ENCODE data around the gene DAZL. TPM values are rescaled to one million over a fixed set of nuclear protein-coding genes. Genes with fewer than 3 reads are reported as not detected.

The DAZL gene
- total RNA-seq, 1 donor from 2014 or later: 0.10 TPM

- Mint-ChIP-seq H3K4me1 (ENCODE audit: low read depth) (peaks cover 5% of the 10 kb centered on the region), H3K36me3 (ENCODE audit: low read depth) (no peaks in the 10 kb centered on the region), H3K27me3 (ENCODE audit: insufficient read depth) (peaks cover 27% of the 10 kb centered on the region), H3K27ac (no peak overlapping the region), H3K9me3 (no peaks in the 10 kb centered on the region), H3K4me3 (no peak overlapping the region)
- DNase-seq (ENCODE audit: low spot score): no peak
- intact Hi-C loops (cut with micrococcal nuclease): no loop called here
Observed at GRCh38 chr3:16608816-16609215, 3.6 kb upstream of the DAZL start.

GRCh38 chr3:16607718-16608117, 2.5 kb upstream of the DAZL start:
- intact Hi-C loops (cut with micrococcal nuclease): no loop called here
- Mint-ChIP-seq H3K27ac (no peak overlapping the region), H3K4me1 (ENCODE audit: low read depth) (peaks cover 5% of the 10 kb centered on the region), H3K4me3 (no peak overlapping the region), H3K27me3 (ENCODE audit: insufficient read depth) (peaks cover 27% of the 10 kb centered on the region), H3K36me3 (ENCODE audit: low read depth) (no peaks in the 10 kb centered on the region), H3K9me3 (no peaks in the 10 kb centered on the region)
- DNase-seq (ENCODE audit: low spot score): no peak

GRCh38 chr3:16606398-16606797, 1.2 kb upstream of the DAZL start:
- Mint-ChIP-seq H3K27ac (no peak overlapping the region), H3K36me3 (ENCODE audit: low read depth) (no peaks in the 10 kb centered on the region), H3K4me3 (no peak overlapping the region), H3K9me3 (no peaks in the 10 kb centered on the region), H3K4me1 (ENCODE audit: low read depth) (peaks cover 5% of the 10 kb centered on the region), H3K27me3 (ENCODE audit: insufficient read depth) (peaks cover 23% of the 10 kb centered on the region)
- DNase-seq (ENCODE audit: low spot score): no peak
- intact Hi-C loops (cut with micrococcal nuclease): no loop called here

- peaks cover 9% of the 10 kb centered on the region for H3K4me1 Mint-ChIP-seq (ENCODE audit: low read depth)
- intact Hi-C loops (cut with micrococcal nuclease): no loop called here
- no peak for DNase-seq (ENCODE audit: low spot score)
- no peak overlapping the region for H3K27ac Mint-ChIP-seq
- peaks cover 21% of the 10 kb centered on the region for H3K27me3 Mint-ChIP-seq (ENCODE audit: insufficient read depth)
- no peaks in the 10 kb centered on the region for H3K36me3 Mint-ChIP-seq (ENCODE audit: low read depth)
- H3K4me3 Mint-ChIP-seq: no peak overlapping the region
- H3K9me3 Mint-ChIP-seq: no peaks in the 10 kb centered on the region
Observed at GRCh38 chr3:16605966-16606365, 743 bp upstream of the DAZL start.

- H3K27ac Mint-ChIP-seq: no peak overlapping the region
- H3K4me1 Mint-ChIP-seq (ENCODE audit: low read depth): peaks cover 10% of the 10 kb centered on the region
- peaks cover 24% of the 10 kb centered on the region for H3K27me3 Mint-ChIP-seq (ENCODE audit: insufficient read depth)
- H3K36me3 Mint-ChIP-seq (ENCODE audit: low read depth): no peaks in the 10 kb centered on the region
- H3K4me3 Mint-ChIP-seq: no peak overlapping the region
- no peaks in the 10 kb centered on the region for H3K9me3 Mint-ChIP-seq
- DNase-seq (ENCODE audit: low spot score): no peak
- intact Hi-C loops (cut with micrococcal nuclease): no loop called here
Observed at GRCh38 chr3:16604433-16604832, 790 bp downstream of the DAZL start.

- H3K27ac Mint-ChIP-seq: no peak overlapping the region
Observed at GRCh38 chr3:16601537-16602005, 3.7 kb downstream of the DAZL start.

GRCh38 chr3:16600780-16601536, 4.3 kb downstream of the DAZL start:
- H3K9me3 Mint-ChIP-seq: no peaks in the 10 kb centered on the region
- H3K4me1 Mint-ChIP-seq (ENCODE audit: low read depth): peaks cover 29% of the 10 kb centered on the region
- H3K27ac Mint-ChIP-seq: no peak overlapping the region
- no peaks in the 10 kb centered on the region for H3K36me3 Mint-ChIP-seq (ENCODE audit: low read depth)
- peak; percentile 44 for DNase-seq (ENCODE audit: low spot score)
- H3K4me3 Mint-ChIP-seq: no peak overlapping the region
- intact Hi-C loops (cut with micrococcal nuclease): loop anchor here (1.0 to 2.0 kb wide), 6 partner anchors 283 to 1240 kb away; partner anchors contain the start of gene PLCL2
- peaks cover 24% of the 10 kb centered on the region for H3K27me3 Mint-ChIP-seq (ENCODE audit: insufficient read depth)

More at GRCh38 chr3:16601537-16602005, 3.7 kb downstream of the DAZL start:
- Mint-ChIP-seq H3K36me3 (ENCODE audit: low read depth) (no peaks in the 10 kb centered on the region), H3K4me1 (ENCODE audit: low read depth) (peaks cover 23% of the 10 kb centered on the region), H3K9me3 (no peaks in the 10 kb centered on the region), H3K4me3 (no peak overlapping the region), H3K27me3 (ENCODE audit: insufficient read depth) (peaks cover 27% of the 10 kb centered on the region)
- no peak for DNase-seq (ENCODE audit: low spot score)
- intact Hi-C loops (cut with micrococcal nuclease): loop anchor here (1.0 to 2.0 kb wide), 6 partner anchors 283 to 1239 kb away; partner anchors contain the start of gene PLCL2

- H3K4me1 Mint-ChIP-seq (ENCODE audit: low read depth): peaks cover 34% of the 10 kb centered on the region
- no peak overlapping the region for H3K4me3 Mint-ChIP-seq
- H3K27me3 Mint-ChIP-seq (ENCODE audit: insufficient read depth): peaks cover 25% of the 10 kb centered on the region
- H3K9me3 Mint-ChIP-seq: no peaks in the 10 kb centered on the region
- H3K36me3 Mint-ChIP-seq (ENCODE audit: low read depth): no peaks in the 10 kb centered on the region
- no peak overlapping the region for H3K27ac Mint-ChIP-seq
- intact Hi-C loops (cut with micrococcal nuclease): loop anchor here (2.0 to 5.0 kb wide), 2 partner anchors 488 to 1241 kb away; no protein-coding TSS in a partner anchor
- no peak for DNase-seq (ENCODE audit: low spot score)
Observed at GRCh38 chr3:16599694-16600093, 5.5 kb downstream of the DAZL start.

GRCh38 chr3:16596352-16597032, 8.7 kb downstream of the DAZL start:
- Mint-ChIP-seq H3K27me3 (ENCODE audit: insufficient read depth) (peaks cover 37% of the 10 kb centered on the region), H3K27ac (peak overlapping the region; percentile 85), H3K4me3 (peak overlapping the region; percentile 41), H3K9me3 (no peaks in the 10 kb centered on the region), H3K36me3 (ENCODE audit: low read depth) (no peaks in the 10 kb centered on the region), H3K4me1 (ENCODE audit: low read depth) (peaks cover 34% of the 10 kb centered on the region)
- peak; percentile 17 for DNase-seq (ENCODE audit: low spot score)
- intact Hi-C loops (cut with micrococcal nuclease): loop anchor here (1.0 to 5.0 kb wide), 16 partner anchors 46 to 1146 kb away; partner anchors contain the start of genes OXNAD1, PLCL2, RFTN1 and TBC1D5

- no peaks in the 10 kb centered on the region for H3K36me3 Mint-ChIP-seq (ENCODE audit: low read depth)
- H3K27ac Mint-ChIP-seq: peak overlapping the region; percentile 85
- intact Hi-C loops (cut with micrococcal nuclease): loop anchor here (1.0 to 5.0 kb wide), 16 partner anchors 45 to 1147 kb away; partner anchors contain the start of genes OXNAD1, PLCL2, RFTN1 and TBC1D5
- DNase-seq (ENCODE audit: low spot score): no peak
- peak overlapping the region; percentile 41 for H3K4me3 Mint-ChIP-seq
- no peaks in the 10 kb centered on the region for H3K9me3 Mint-ChIP-seq
- H3K27me3 Mint-ChIP-seq (ENCODE audit: insufficient read depth): peaks cover 38% of the 10 kb centered on the region
- H3K4me1 Mint-ChIP-seq (ENCODE audit: low read depth): peaks cover 29% of the 10 kb centered on the region
Observed at GRCh38 chr3:16595778-16596177, 9.4 kb downstream of the DAZL start.

- no peaks in the 10 kb centered on the region for H3K36me3 Mint-ChIP-seq (ENCODE audit: low read depth)
- H3K9me3 Mint-ChIP-seq: no peaks in the 10 kb centered on the region
- intact Hi-C loops (cut with micrococcal nuclease): no loop called here
- peaks cover 13% of the 10 kb centered on the region for H3K4me1 Mint-ChIP-seq (ENCODE audit: low read depth)
- peak overlapping the region; percentile 61 for H3K27ac Mint-ChIP-seq
- H3K4me3 Mint-ChIP-seq: no peak overlapping the region
- peaks cover 34% of the 10 kb centered on the region for H3K27me3 Mint-ChIP-seq (ENCODE audit: insufficient read depth)
- DNase-seq (ENCODE audit: low spot score): no peak
Observed at GRCh38 chr3:16589867-16590624, 15.2 kb downstream of the DAZL start.

GRCh38 chr3:16589120-16589519, 16.1 kb downstream of the DAZL start:
- H3K9me3 Mint-ChIP-seq: no peaks in the 10 kb centered on the region
- H3K36me3 Mint-ChIP-seq (ENCODE audit: low read depth): no peaks in the 10 kb centered on the region
- H3K27me3 Mint-ChIP-seq (ENCODE audit: insufficient read depth): peaks cover 28% of the 10 kb centered on the region
- no peak overlapping the region for H3K27ac Mint-ChIP-seq
- H3K4me3 Mint-ChIP-seq: no peak overlapping the region
- peaks cover 13% of the 10 kb centered on the region for H3K4me1 Mint-ChIP-seq (ENCODE audit: low read depth)
- intact Hi-C loops (cut with micrococcal nuclease): no loop called here
- DNase-seq (ENCODE audit: low spot score): no peak
